ENCODE data around the gene PFN2.
A peak's percentile ranks its signal among the peaks of the same experiment; 100 is the strongest.
"Not testable (repeated sequence)": the region's sequence is repeated elsewhere in the genome, so short reads cannot be mapped to it uniquely, and the experiment has no call there.

Gene PFN2

GRCh38 chr3:149967086-149967685 lies 3.5 kb downstream of the PFN2 start:
- peak; percentile 65 for DNase-seq

GRCh38 chr3:149965278-149965677 lies 5.4 kb downstream of the PFN2 start:
- no peak for DNase-seq

DNA sequence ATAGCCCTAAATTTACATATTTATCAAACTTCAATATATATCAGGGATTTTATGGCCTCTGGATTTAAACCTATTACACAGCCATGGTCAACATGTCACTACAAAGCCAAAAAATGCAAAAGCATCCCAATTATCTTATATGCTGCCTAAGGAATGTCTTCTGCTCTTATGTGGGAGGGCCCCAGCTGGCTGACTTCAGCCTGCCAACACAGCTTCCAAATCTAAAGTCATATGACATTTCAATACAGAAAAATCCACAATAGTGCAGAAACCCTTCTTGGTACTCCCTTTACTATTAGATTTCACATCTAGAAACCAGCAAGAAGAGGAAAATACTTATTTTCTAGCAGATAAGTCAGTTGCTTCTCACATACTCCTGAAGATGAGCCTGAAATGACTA lies 6.4 kb downstream of the PFN2 start:
- no peak for DNase-seq

DNA sequence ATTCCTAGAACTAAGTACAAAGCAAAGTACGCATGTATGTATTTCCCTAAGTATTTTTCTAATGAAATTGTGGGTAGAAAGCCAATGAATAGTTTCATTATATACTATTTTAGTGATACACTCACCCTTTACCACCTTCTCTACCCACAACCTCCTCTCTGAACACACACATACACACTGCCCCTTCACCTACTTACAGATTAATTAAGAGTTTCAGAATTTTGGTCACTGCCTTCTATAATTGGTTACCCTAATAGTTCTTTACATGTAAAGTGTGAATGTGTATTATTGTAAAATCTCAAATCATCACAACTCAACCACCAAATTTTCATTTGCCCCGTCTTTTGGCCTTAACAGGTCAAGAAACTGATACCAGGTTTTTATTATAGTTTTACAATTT lies 7.2 kb downstream of the PFN2 start:
- DNase-seq = no peak

DNA sequence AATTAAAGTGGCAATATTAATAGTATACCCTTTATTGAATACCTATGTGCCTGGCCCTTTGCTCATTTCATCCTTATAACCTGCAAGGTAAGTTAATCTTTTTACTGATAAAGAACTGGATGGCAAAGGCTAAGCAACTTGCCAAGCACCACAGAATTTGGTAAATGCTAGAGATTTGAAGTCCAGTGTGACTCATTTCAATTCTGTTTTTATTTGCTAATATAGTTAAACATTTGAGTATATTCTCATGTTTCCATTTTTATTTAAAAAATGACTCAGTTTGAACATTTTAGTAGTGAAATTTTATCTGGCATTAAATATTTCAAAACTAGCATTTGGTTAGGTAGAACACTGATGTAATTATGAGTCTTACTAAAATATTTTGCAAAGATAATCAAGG lies 11.3 kb downstream of the PFN2 start:
- DNase-seq = no peak

DNA sequence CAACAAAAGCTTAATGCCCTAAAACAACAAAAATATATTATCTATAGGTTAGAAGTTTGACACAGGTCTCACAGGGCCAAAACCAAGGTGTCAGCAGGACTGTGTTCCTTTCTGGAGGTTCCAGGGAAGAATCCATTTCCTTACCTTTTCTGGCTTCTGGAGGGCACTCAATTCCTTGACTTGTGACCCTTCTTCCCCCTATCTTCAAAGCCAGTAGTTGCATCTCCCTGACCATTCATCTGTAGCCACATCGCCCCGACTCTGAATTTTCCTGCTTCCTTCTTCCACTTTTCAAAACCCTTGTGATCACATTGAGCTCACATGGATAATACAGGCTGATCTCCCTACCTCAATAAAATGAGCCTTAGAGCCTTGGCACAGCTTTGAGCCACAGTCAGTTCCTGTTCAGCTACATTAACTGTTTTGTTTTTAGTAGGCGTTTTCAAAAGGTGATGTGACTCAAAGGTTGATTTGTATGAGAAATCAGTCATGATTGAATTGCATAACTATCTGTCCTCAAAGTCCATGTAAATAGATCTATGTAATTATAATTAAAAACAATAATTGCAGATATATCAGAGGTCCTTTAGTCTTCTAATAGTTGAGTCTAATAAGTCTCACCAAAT lies 12.4 kb downstream of the PFN2 start:
- DNase-seq = no peak

DNA sequence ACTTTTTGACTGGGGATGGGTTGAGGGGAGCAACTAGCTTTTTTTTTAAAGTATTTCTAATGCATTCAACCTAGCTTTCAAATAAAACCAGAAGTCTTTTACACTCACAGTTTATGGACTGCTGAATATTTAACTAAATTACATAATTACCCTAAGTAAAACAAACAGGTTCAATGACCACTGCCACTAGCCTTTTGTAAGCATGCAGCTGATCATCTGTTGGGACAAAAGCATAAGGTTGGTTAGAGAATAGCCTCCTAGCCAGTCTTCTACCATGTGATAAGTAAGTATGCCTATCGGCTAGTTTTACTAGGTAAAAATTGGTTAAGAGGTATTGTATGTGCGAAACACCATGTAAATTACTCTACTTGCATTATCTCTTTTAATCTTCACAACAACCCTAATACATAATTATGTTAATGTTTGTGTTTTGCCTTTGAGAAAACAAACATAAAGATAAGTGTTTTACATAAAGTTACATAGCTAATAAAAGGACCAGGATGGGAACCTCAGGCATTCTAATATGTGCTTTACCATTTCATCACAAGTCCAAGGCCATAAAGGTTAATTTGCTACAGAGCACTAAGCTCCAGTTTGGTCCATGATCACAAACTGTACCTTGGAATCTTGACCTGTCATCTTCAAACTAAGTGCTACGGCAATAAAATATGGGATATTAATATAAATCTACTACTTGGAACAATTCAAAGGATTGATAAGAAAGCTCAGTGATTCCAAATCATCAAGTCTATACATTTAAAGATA lies 13.2 kb downstream of the PFN2 start:
- DNase-seq = no peak

DNA sequence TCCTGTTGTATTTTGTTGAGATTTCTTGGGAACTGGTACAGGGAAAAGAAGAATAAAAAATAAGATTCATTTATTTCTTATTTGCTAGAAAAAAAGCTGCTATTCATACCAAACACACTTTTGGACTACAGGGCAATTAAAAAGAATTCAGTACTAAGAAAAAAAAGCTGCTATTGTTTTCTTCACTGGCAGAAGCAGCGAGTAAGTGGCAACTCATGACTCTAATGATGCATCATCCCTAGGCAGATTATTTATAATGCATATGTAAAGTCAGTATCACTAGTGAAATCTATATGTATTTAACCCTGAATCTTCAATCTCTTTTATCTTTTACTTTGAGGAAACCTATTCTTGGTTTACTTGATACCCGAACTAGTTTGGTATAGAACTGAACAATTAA lies 15.2 kb downstream of the PFN2 start:
- DNase-seq = no peak

DNA sequence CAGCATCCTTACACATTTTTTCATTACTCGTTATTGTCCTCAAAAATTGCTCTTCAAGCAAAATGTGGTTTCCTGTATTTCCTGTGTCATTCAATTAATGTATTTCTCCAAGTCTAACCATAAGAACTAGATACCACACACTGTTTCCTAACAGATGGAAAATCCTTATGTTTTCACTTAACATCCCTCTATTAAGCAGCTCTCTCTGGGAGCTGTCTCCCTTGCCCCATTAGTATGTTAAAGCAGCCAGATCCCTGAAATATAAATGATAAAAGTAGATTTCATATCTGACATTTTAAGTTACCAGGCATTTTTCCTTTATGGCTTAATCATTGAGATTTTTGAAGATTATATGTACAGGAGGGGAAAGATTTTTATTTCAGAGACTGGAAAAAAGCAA lies 15.9 kb downstream of the PFN2 start:
- DNase-seq = no peak

DNA sequence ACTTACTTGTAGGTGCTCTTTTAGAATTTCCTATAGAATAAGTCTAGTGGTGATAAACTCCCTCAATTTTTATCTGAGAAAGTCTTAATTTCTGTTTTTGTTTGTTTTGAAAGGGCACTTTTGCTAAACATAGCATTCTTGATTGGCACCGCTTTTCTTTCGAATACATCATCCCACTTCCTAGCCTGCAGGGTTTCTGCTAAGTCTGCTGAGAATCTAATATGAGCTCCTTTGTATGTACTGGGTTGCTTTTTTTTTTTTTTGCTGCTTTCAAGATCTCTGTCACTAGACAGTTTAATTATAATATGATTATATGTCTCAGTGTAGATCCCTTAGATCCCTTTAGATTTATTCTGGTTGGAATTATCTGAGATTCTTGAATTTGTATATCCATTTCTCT lies 21.5 kb downstream of the PFN2 start:
- DNase-seq = no peak

- no peak for DNase-seq
Measured at GRCh38 chr3:149947231-149947630, 23.5 kb downstream of the PFN2 start.

DNA sequence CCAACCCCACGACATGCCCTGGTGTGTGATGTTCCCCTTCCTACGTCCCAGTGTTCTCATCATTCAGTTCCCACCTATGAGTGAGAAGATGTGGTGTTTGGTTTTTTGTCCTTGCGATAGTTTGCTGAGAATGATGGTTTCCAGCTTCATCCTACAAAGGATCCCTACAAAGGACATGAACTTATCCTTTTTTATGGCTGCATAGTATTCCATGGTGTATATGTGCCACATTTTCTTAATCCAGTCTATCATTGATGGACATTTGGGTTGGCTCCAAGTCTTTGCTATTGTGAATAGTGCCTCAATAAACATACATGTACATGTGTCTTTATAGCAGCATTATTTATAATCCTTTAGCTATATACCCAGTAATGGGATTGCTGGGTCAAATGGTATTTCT lies 26.7 kb downstream of the PFN2 start:
- not testable (repeated sequence) for DNase-seq

GRCh38 chr3:149942409-149942808 lies 28.3 kb downstream of the PFN2 start:
- DNase-seq = no peak

DNA sequence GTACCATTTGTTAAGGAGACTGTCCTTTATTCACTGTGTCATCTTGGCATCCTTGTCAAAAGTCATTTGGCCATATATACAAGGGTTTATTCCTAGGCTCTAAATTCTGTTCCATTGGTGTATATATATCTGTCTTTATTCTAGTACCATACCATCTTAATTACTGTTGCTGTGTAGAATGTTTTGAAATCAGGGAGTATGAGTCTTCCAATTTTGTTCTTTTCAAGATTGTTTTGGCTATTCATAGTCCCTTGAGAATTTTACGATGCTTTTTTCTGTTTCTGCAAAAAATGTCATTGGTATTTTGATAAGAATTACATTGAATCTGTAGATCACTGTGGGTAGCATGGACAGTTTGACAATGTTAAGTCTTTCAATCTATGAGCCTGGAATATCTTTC lies 28.7 kb downstream of the PFN2 start:
- no peak for DNase-seq

DNA sequence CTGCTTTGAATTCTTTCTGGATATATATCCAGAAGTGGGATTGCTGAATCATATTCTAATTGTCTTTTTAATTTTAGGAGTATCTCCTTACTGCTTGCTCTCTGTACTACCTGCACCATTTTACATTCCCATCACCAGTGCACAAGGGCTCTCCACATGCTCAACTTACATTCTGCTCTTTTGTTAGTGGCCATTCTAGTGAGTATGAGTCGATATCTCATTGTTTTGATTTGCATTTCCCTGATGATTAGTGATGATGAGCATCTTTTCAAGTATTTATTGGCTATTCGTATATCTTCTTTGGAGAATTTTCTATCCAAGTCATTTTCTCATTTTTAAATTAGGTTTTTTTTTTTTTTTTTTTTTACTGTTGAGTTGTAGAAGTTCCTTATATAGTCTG lies 29.5 kb downstream of the PFN2 start:
- no peak for DNase-seq

- DNase-seq = not testable (repeated sequence)
Measured at GRCh38 chr3:149938392-149939055, 32.2 kb downstream of the PFN2 start.

- DNase-seq = peak; percentile 8
Measured at GRCh38 chr3:149936812-149937230, 33.9 kb downstream of the PFN2 start.

DNA sequence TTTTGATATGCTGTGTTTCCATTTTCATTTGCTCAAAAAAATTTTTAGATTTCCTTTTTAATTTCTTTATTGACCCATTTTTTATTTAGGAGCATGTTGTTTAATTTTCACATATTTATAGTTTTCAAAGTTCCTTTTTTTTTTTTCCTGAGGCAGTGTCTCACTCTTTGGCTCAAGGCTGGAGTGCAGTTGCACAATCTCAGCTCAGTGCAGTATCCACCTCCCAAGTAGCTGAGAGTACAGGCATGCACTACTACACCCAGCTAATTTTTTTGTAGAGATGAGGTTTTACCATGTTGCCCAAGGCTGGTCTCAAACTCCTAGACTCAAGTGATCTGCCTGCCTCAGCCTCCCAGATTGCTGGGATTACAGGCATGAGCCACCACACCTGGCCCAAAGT lies 36.2 kb downstream of the PFN2 start:
- no peak for DNase-seq

GRCh38 chr3:149933858-149934257 lies 36.8 kb downstream of the PFN2 start:
- no peak for DNase-seq

GRCh38 chr3:149933008-149933407 lies 37.7 kb downstream of the PFN2 start:
- DNase-seq = no peak

- no peak for DNase-seq
Measured at GRCh38 chr3:149920119-149920518, 50.6 kb downstream of the PFN2 start.

- DNase-seq = no peak
Measured at GRCh38 chr3:149919509-149919908, 51.2 kb downstream of the PFN2 start.

GRCh38 chr3:149917124-149917667 lies 53.5 kb downstream of the PFN2 start:
- no peak for DNase-seq

All from NCI-H2081 treated with DMSO at 0.1 percent for 48 hours (cell line).